GM19193 (cell line): Measurements from ENCODE around the gene COMMD1.

Experiments used
- POLR2A ChIP-seq: IDR thresholded peaks from 4 replicates; pipeline ENCODE4 v1.6.1; 2011; ENCODE audit not compliant: insufficient read depth, insufficient read length; ENCODE audit errors: extremely low read depth

The COMMD1 gene

DNA sequence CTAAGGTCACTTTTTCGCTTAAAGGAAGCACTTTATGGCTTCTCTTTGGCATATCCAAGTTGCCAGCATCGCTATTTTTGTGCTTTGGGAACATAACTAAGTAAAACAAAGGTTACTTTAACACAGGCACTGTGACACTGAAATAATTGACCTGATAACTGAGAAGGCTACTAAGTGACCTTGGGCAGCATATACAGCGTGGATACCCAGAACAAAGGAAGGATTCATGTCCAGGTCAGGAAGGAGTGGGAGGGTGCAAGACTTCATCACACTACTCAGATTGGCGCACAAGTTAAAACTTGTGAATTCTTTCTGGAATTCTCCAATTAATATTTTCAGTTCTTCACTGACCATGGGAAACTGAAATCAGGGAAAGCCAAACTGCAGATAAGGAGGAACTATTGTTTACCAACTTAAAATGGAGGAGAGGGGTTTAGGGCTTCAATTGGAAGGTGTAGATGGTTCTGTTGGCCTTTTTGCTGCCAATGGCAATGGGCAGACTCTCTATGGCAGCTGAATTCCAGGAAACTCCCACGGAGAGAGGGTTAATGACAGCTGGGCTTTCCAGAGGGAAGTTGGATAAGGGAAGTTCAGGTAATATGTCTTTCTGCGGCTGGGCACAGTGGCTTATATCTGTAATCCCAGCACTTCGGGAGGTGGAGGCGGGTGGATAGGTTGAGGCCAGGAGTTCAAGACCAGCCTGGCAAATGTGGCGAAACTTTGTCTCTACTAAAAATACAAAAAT lies 45.3 kb downstream of the COMMD1 start:
- no peak for TF ChIP-seq POLR2A

DNA sequence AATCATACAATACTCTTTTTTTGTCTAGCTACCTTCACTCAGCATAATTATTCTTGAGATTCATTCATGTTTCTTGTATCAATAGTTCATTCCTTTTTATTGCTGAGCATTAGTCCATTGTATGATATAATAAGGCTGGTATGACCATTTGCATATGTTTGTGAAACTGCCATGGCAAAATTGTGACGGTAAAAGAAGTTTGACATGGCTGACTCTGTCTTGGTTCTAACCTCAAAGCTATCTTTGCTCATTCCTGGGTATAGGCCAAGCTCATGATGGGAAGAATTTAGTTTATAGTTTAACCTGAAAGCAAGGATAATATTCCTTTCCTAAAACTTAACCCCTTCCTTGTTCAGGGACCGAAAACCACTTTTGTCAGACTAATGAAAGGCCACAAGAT lies 46.4 kb downstream of the COMMD1 start:
- TF ChIP-seq POLR2A: no peak

DNA sequence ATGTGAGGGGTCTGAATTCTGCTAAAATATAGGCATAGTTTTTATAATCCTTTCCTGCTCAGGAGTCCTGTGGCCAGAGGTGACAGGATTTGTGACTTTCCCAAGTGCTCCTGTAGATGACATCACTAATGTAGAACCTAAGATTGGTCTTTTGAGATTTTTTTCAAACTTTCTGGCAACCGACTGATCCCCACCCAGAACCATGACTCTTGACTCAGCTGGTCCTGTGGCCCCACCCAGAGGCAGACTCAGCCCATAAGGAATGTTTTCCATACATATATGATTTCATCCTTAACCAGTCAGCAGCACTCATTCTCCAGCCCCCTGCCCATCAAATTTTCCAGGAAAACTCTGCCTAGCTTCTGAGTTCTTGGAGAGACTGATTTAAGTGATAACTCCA lies 46.8 kb downstream of the COMMD1 start:
- TF ChIP-seq POLR2A: no peak

DNA sequence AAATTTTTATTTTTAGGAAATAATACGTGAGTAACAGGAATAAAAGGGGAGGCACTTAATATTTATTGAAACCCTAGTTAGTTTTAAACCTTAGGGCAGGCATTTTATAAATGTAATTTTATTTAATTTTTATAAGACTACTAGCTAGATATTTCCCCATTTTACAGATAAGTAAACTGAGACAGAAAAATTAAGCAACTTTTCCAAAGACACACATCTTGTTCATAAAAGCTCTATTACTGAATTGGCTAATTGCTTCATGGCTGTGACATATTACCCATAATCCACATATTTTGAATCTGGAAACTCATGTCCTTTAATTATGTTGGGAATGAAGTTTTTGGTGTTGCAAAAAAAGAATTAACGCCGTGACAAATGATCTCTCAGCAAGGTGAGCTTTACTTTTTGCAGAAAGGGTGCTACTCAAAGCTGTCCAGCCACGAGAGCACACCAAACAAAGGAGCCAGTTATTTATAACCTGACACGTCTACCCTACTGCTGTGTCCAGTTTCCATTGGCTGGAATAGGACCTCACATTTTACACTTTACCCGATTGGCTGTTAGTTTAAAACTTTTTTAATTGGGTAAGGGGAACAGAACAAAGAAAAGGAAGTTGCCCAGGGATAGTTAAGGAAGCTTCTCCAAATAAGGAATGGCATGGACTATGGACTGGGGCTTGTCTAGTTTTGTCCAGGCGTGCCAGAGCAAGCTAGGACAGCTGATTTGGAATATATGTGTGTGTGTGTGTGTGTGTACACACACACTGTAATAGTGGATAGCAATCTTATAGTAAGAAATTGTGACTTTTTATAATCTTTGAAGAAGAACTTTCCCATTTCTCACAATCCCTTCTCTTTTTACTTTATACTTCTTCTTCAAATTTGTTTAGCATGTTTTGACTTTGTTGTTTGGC lies 54.2 kb downstream of the COMMD1 start:
- no peak for TF ChIP-seq POLR2A

DNA sequence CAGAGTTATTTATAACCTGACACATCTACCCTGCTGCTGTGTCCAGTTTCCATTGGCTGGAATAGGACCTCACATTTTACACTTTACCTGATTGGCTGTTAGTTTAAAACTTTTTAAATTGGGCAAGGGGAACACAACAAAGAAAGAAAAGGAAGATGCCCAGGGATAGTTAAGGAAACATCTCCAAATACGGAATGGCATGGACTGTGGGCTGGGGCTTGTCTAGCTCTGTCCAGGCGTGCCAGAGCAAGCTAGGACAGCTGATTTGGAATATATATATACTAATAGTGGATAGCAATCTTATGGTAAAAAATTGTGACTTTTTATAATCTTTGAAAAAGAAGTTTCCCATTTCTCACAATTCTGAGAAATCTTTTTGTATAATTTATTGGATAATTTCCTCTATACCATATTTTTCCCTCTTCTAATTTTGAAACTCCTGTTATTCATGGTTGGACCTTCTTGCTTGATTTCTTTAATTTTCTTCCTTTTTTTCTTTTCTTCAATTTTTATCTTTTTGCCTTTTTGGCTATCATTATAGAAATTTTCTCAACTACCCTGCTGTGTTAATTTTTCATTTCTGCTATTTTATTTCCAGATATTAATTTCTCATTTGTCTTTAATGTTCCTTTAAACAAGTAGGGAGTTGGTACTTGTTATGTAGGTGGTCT lies 55.9 kb downstream of the COMMD1 start:
- no peak for TF ChIP-seq POLR2A

DNA sequence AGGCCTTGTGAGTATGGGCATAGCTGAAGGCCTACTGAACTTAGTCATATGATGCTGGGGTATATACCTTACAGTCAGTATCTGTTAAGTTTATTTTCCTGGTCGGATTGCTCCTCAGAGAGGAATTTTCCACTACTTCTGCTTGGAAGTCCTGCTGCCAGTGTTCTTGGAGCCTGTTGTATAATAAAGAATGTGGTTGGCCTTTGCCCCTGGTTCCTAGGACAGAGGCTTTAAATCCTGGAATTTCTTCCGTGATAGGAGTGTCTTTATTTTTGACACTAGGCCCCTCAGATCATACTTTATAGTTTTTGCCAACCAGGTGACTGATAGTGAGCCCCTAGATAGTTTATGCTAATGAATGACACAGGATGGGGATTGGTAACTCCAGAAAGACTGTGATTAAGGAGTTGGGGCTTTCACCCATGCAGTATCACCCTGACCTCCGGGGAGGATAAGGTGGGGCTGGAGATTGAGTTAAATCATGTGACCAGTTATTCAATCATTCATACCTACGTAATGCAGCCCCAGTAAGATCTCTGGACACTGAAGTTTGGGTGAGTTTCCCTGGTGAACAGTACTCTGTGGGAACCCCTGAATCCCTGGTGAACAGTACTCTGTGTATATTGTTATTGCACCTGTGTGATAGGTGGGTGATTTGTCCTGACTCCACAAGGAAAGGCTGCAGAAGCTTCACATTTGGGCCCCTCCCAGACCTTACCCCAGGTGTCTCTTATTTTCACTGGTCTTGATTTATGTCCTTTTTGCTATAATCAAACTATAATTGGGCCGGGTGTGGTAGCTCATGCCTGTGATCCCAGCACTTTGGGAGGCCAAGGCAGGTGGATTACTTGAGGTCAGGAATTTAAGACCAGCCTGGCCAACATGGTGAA lies 56.9 kb downstream of the COMMD1 start:
- no peak for TF ChIP-seq POLR2A

DNA sequence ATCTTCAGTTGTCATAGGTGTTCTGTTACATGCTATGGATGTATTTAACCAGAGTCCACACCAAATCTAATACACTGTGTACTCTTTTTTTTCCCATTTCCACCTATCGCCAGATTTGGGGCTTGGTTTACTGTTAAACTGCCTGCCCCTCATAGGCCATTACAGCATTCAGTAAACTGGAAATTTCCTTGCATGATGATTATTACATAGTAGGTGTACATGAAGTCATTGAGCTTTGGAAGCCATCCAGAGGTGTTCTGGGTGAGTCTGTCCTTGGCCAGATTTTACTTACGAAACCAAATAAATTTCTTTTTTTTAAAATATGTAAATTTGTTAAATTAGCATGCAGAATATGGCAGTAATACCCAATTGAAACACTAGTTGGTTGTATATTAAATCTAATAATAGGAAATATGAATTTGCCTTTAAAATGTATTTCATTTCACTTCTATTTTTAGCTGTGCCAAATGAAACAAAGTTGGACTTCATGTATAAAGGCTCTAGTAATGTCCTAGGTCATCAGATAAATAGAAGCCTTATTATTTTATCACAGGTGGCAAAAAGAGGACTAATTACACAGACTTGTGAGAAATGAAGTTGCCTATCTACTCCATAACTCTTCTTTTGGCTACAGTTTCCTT lies 60.7 kb downstream of the COMMD1 start:
- no peak for TF ChIP-seq POLR2A

DNA sequence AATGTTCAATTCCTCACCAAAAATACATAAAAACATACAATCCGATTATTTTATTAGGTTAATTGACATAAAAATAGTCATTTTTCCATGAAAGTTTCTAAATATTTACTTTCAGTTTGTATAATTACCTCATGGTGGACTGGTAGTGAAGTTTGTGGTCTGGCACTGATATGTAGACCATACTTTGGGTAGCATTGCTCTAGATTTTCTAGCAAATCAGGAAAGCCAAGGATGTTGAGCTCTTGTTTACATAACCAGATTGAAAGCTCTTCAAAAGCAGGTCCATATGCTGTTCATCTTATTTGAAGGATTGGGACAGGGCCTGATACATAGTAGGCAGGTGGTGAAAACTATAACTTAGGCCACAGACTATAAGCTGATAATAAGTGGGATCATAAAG lies 61.8 kb downstream of the COMMD1 start:
- no peak for TF ChIP-seq POLR2A

DNA sequence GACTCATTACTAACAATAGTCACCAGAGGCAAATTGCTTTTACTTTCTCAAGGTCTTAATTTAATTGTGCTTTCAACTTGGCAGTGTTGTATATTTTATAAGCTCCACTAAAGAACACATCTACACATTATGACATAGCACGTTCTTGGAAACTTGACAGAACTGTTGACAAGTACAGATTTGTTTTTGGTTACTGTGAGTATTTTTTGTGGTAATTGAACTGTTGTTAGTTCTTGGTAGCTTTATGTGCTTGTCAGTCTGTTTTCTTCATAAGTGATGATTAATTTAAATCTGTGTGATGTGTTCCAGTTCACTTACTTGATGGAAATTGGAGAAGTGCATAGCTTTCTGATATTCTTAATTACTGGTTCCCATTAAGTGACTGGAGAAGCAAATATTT lies 63.9 kb downstream of the COMMD1 start:
- TF ChIP-seq POLR2A: no peak

DNA sequence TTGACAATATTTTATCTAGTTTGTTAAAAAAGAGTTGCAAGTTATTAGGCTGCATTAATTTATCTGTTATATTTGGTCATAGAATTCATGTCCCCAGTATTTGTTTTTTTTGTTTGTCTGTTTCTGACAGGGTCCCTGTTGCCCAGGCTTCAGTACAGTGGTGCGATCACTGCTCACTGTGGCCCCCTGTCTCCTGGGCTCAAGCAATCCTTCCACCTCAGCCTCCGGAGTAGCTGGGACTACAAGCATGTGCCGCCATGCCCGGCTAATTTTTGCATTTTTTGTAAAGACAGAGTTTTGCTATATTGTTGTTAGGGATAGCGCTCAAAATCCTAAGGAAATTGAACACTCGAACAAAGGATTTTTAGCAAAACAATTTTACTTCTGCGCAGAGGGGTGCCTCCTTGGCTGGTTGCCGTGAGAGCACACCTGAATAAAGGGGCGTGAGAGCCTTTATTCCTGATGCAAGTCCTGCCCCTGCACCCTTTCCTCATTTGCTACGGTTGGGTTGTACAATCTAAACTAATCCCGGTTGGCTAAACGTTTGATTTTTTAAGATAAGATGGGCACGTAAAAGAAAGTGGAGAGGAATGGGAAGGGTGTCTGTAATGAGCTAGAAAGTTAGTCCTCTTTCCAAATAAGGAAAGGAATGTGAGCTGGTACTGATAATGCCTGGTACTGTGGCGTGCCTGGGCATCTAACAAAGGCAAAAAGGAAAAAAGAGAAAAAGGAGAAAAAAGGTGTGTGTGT lies 65.5 kb downstream of the COMMD1 start:
- no peak for TF ChIP-seq POLR2A

DNA sequence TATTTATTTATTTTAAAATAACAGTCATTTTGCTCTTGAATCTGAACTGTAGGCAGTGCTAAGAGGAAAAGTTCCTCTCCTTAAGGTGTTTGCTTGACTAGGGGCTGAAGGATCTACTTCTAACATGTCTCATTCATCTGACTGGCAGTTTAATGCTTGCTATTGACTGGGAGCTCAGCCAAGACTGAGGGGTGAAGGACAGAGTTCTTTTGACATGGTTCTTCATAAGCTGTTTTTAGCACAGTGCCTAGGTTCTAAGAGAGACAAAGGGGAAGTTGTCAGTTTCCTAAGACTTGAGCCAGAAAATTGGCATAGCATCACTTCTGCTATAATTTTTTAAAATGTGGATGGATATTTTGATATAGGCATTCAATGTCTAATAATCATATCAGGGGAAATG lies 73.0 kb downstream of the COMMD1 start:
- TF ChIP-seq POLR2A: no peak

DNA sequence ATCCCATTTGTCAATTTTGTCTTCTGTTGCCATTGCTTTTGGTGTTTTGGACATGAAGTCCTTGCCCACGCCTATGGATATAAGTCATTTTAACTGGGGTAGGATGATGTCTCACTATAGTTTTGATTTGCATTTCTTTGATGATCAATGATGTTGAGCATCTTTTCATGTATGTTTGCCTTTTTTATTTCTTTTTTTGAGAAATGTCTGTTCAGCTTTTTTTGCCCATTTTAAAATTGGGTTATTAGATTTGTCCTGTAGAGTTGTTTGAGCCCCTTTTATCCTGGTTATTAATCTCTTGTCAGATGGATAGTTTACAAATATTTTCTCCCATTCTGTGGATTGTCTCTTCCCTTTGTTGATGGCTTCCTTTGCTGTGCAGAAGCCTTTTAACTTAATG lies 75.3 kb downstream of the COMMD1 start:
- no peak for TF ChIP-seq POLR2A

DNA sequence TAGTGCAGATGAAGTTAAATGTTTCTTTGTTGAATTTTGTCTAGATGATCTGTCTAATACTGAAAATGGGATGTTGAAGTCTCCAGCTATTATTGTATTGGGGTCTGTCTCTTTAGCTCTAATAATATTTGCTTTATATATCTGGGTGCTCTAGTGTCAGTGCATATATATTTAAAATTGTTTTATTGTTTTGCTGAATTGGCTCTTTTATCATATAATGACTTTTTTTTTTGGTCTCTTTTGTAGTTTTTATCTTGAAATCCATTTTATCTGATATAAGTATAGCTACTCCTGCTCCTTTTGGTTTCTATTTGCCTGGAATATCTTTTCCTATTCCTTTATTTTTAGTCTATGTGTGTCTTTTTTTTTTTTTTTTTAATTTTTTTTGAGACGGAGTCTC lies 79.2 kb downstream of the COMMD1 start:
- TF ChIP-seq POLR2A: no peak
